Measurements from ENCODE around the gene GRID2. TPM values are rescaled to one million over a fixed set of nuclear protein-coding genes. Genes with fewer than 3 reads are reported as not detected.

The GRID2 gene
- total and polyA plus RNA-seq, 12 donors: 0.01 to 0.07 (median 0.07) TPM; not detected in 9

- intact Hi-C loops (cut with DNase I): no loop called here
- no peaks in the 10 kb centered on the region for H3K4me1 ChIP-seq
- H3K4me3 ChIP-seq: no peak overlapping the region
- no peak for DNase-seq
- H3K27me3 ChIP-seq: no peaks in the 10 kb centered on the region
- no peak for TF ChIP-seq CTCF (IDR thresholded peaks at IDR 0.05)
- H3K36me3 ChIP-seq: no peaks in the 10 kb centered on the region
- WGBS, 2 donors: 79 to 86% methylated on average over 3 of the region's 3 CpGs
- no peak overlapping the region for H3K27ac ChIP-seq
- no peak for ATAC-seq
- peaks cover 0 to 12% (median 0%) of the 10 kb centered on the region in 11 donors for H3K9me3 ChIP-seq
Measured at GRCh38 chr4:92953462-92953861, 649.7 kb downstream of the GRID2 start.

GRCh38 chr4:92961881-92962280, 658.1 kb downstream of the GRID2 start:
- TF ChIP-seq CTCF (IDR thresholded peaks at IDR 0.05): no peak
- Histone ChIP-seq H3K4me1 (no peaks in the 10 kb centered on the region), H3K27me3 (no peaks in the 10 kb centered on the region), H3K27ac (no peak overlapping the region), H3K36me3 (no peaks in the 10 kb centered on the region), H3K4me3 (no peak overlapping the region), H3K9me3 (peaks cover 0 to 12% (median 0%) of the 10 kb centered on the region in 11 donors)
- intact Hi-C loops (cut with DNase I): no loop called here
- WGBS, 2 donors: 84 to 88% methylated on average over 2 of the region's 2 CpGs
- no peak for ATAC-seq
- DNase-seq: no peak

- Histone ChIP-seq H3K27me3 (no peaks in the 10 kb centered on the region), H3K36me3 (no peaks in the 10 kb centered on the region), H3K4me1 (no peaks in the 10 kb centered on the region), H3K27ac (no peak overlapping the region), H3K9me3 (peaks cover 0 to 12% (median 0%) of the 10 kb centered on the region in 11 donors), H3K4me3 (no peak overlapping the region)
- TF ChIP-seq CTCF (IDR thresholded peaks at IDR 0.05): no peak
- intact Hi-C loops (cut with DNase I): no loop called here
- ATAC-seq (no peak), DNase-seq (no peak)
- 87% methylated on average over 2 of the region's 2 CpGs for WGBS, 2 donors
Measured at GRCh38 chr4:92962831-92963230, 659.1 kb downstream of the GRID2 start.

- no peaks in the 10 kb centered on the region for H3K4me1 ChIP-seq
- H3K4me3 ChIP-seq: no peak overlapping the region
- 61 to 75% methylated on average over 1 of the region's 1 CpG for WGBS, 2 donors
- peaks cover 0 to 9% (median 0%) of the 10 kb centered on the region in 11 donors for H3K9me3 ChIP-seq
- H3K36me3 ChIP-seq: no peaks in the 10 kb centered on the region
- H3K27me3 ChIP-seq: no peaks in the 10 kb centered on the region
- ATAC-seq (no peak), DNase-seq (no peak)
- H3K27ac ChIP-seq: no peak overlapping the region
- intact Hi-C loops (cut with DNase I): no loop called here
- TF ChIP-seq CTCF (IDR thresholded peaks at IDR 0.05): no peak
Measured at GRCh38 chr4:92968556-92968955, 664.8 kb downstream of the GRID2 start.

Measured in heart right ventricle (tissue), 16 donors.